H9 (cell line): ENCODE results near the gene PCNX2. TPM values are rescaled to one million over a fixed set of nuclear protein-coding genes. Genes with fewer than 3 reads are reported as not detected.

Experiments
- DNase-seq: peaks from one replicate; pipeline ENCODE4 v3.0.0-alpha.2; 2017
- H2AFZ ChIP-seq: one replicate; pipeline ENCODE4 v1.6.1; 2013; ENCODE audit warnings: mild to moderate bottlenecking, low read length, control low read depth, moderate library complexity
- H2AK5ac ChIP-seq: 2 replicates; pipeline ENCODE4 v1.6.1; 2013; ENCODE audit warnings: low read length, control low read depth, mixed read lengths; ENCODE audit not compliant: insufficient read length
- H2BK120ac ChIP-seq: one replicate; pipeline ENCODE4 v1.6.1; 2013; ENCODE audit warnings: low read depth, mild to moderate bottlenecking, low read length, control low read depth, inconsistent platforms; ENCODE audit not compliant: poor library complexity, severe bottlenecking
- H2BK12ac ChIP-seq: 2 replicates; pipeline ENCODE4 v1.6.1; 2013; ENCODE audit warnings: low read length, control low read depth, mixed read lengths, low read depth; ENCODE audit not compliant: insufficient read length
- H2BK15ac ChIP-seq: 2 replicates; pipeline ENCODE4 v1.6.1; 2013; ENCODE audit warnings: low read depth, low read length, control low read depth
- H2BK20ac ChIP-seq: one replicate; pipeline ENCODE4 v1.6.1; 2013; ENCODE audit warnings: low read depth, mild to moderate bottlenecking, low read length, control low read depth, inconsistent platforms; ENCODE audit not compliant: poor library complexity, severe bottlenecking
- H2BK5ac ChIP-seq: 2 replicates; pipeline ENCODE4 v1.6.1; 2013; ENCODE audit warnings: low read length, control low read depth, mixed read lengths; ENCODE audit not compliant: insufficient read length
- H3K14ac ChIP-seq: 2 replicates; pipeline ENCODE4 v1.6.1; 2013; ENCODE audit warnings: low read length, control low read depth; ENCODE audit not compliant: insufficient read depth
- H3K18ac ChIP-seq: 2 replicates; pipeline ENCODE4 v1.6.1; 2013; ENCODE audit warnings: low read depth, mild to moderate bottlenecking, mixed read lengths, low read length, control low read depth; ENCODE audit not compliant: insufficient read length
- H3K23ac ChIP-seq: 2 replicates; pipeline ENCODE4 v1.6.1; 2013; ENCODE audit warnings: low read length, control low read depth, mixed read lengths, low read depth; ENCODE audit not compliant: insufficient read length
- H3K23me2 ChIP-seq: 2 replicates; pipeline ENCODE4 v1.6.1; 2013; ENCODE audit warnings: low read depth, mild to moderate bottlenecking, mixed read lengths, low read length, control low read depth; ENCODE audit not compliant: insufficient read length, poor library complexity, severe bottlenecking
- H3K27ac ChIP-seq: 2 replicates; pipeline ENCODE4 v1.5.1; 2013; ENCODE audit warnings: low read length, control low read depth, mixed read lengths, low read depth; ENCODE audit not compliant: insufficient read length
- H3K27me3 ChIP-seq: 2 replicates; pipeline ENCODE4 v1.6.1; 2013; ENCODE audit warnings: low read length, control low read depth, inconsistent platforms; ENCODE audit not compliant: insufficient read depth
- H3K4ac ChIP-seq: 2 replicates; pipeline ENCODE4 v1.6.1; 2013; ENCODE audit warnings: low read depth, mild to moderate bottlenecking, control low read depth, inconsistent platforms, low read length, moderate library complexity
- H3K4me1 ChIP-seq: 2 replicates; pipeline ENCODE4 v1.6.1; 2013; ENCODE audit warnings: low read length, control low read depth, inconsistent platforms; ENCODE audit not compliant: insufficient read depth
- H3K4me2 ChIP-seq: 2 replicates; pipeline ENCODE4 v1.6.1; 2013; ENCODE audit warnings: low read length, control low read depth, mixed read lengths; ENCODE audit not compliant: insufficient read length, insufficient read depth
- H3K56ac ChIP-seq: 2 replicates; pipeline ENCODE4 v1.6.1; 2013; ENCODE audit warnings: low read depth, mild to moderate bottlenecking, mixed read lengths, low read length, control low read depth; ENCODE audit not compliant: insufficient read length
- H3K79me1 ChIP-seq: 2 replicates; pipeline ENCODE4 v1.6.1; 2013; ENCODE audit warnings: low read depth, mild to moderate bottlenecking, moderate library complexity, low read length, control low read depth, inconsistent platforms; ENCODE audit not compliant: insufficient read depth, poor library complexity, severe bottlenecking
- H3K79me2 ChIP-seq: 2 replicates; pipeline ENCODE4 v1.6.1; 2013; ENCODE audit warnings: low read length, control low read depth, inconsistent platforms; ENCODE audit not compliant: insufficient read depth
- H3K9ac ChIP-seq: 2 replicates; pipeline ENCODE4 v1.6.1; 2013; ENCODE audit warnings: low read length, control low read depth, mixed read lengths; ENCODE audit not compliant: insufficient read length; ENCODE audit errors: extremely low read depth
- H3K9me3 ChIP-seq: one replicate; pipeline ENCODE4 v1.6.1; 2013; ENCODE audit warnings: low read depth, low read length, inconsistent platforms; ENCODE audit not compliant: control insufficient read depth
- H3T11ph ChIP-seq: one replicate; pipeline ENCODE4 v1.6.1; 2013; ENCODE audit warnings: mild to moderate bottlenecking, low read length, control low read depth, inconsistent platforms
- H4K20me1 ChIP-seq: one replicate; pipeline ENCODE4 v1.6.1; 2013; ENCODE audit not compliant: control insufficient read depth, insufficient read length, insufficient read depth
- H4K5ac ChIP-seq: 2 replicates; pipeline ENCODE4 v1.6.1; 2013; ENCODE audit warnings: low read depth, mild to moderate bottlenecking, mixed read lengths, low read length, control low read depth; ENCODE audit not compliant: insufficient read length
- H4K8ac ChIP-seq: replicated peaks from 2 replicates; pipeline ENCODE4 v1.6.1; 2013; ENCODE audit warnings: low read length, control low read depth, mixed read lengths, low read depth; ENCODE audit not compliant: insufficient read length
- H4K91ac ChIP-seq: 2 replicates; pipeline ENCODE4 v1.6.1; 2013; ENCODE audit warnings: low read depth, mild to moderate bottlenecking, moderate library complexity, mixed read lengths, low read length, control low read depth; ENCODE audit not compliant: insufficient read length
- H3K27ac Mint-ChIP-seq, 3 experiments: 2 replicates in 2 of 3; 3 replicates in 1 of 3; pipeline ENCODE4 v1.8.0; 2020 to 2021; ENCODE audit warnings: mixed read lengths in 3 of 3, mild to moderate bottlenecking in 1 of 3, moderate library complexity in 1 of 3
- H3K27me3 Mint-ChIP-seq: 2 replicates; pipeline ENCODE4 v1.8.0; 2021; ENCODE audit warnings: low read depth, mild to moderate bottlenecking, moderate library complexity, mixed read lengths
- H3K36me3 Mint-ChIP-seq, 3 experiments: 2 replicates in 2 of 3; 3 replicates in 1 of 3; pipeline ENCODE4 v1.8.0; 2020 to 2021; ENCODE audit warnings: low read depth in 3 of 3, mixed read lengths in 3 of 3; ENCODE audit not compliant: insufficient read depth in 1 of 3
- H3K4me1 Mint-ChIP-seq, 2 experiments: 2 replicates each; pipeline ENCODE4 v1.8.0; 2020; ENCODE audit warnings: mixed read lengths in 2 of 2
- H3K4me3 Mint-ChIP-seq, 2 experiments: 2 replicates in 1 of 2; 3 replicates in 1 of 2; pipeline ENCODE4 v1.8.0; 2020 to 2021; ENCODE audit warnings: mild to moderate bottlenecking in 2 of 2, mixed read lengths in 2 of 2, moderate library complexity in 1 of 2
- H3K9me3 Mint-ChIP-seq, 2 experiments: 2 replicates in 1 of 2; 3 replicates in 1 of 2; pipeline ENCODE4 v1.8.0; 2020; ENCODE audit warnings: mild to moderate bottlenecking in 2 of 2, mixed read lengths in 2 of 2, moderate library complexity in 1 of 2
- WGBS: extraction: QIAGEN DNeasy Blood & Tissue Kit; methylation state at CpG from one replicate; pipeline ENCODE4 v1.1.7; 2013; ENCODE audit warnings: missing lambda C conversion rate, low lambda C conversion rate, mixed read lengths; ENCODE audit not compliant: insufficient read length; ENCODE audit errors: extremely low coverage; 5-methylcytosine and 5-hydroxymethylcytosine counted together
- total RNA-seq: library from RNA; stranded (reverse); gene quantifications from 2 replicates; pipeline ENCODE4 v1.2.1, GENCODE V29; 2021
- TF ChIP-seq, protein P1 (sequence below): fragments of 200-600 bp; sonication (generic); conservative IDR thresholded peaks from 3 replicates; pipeline ENCODE4 v1.8.0; 2021; ENCODE audit warnings: antibody characterized with exemption, mild to moderate bottlenecking

PCNX2 gene
- total RNA-seq, 1 experiment from 2014 or later, result 45.1 TPM

DNA sequence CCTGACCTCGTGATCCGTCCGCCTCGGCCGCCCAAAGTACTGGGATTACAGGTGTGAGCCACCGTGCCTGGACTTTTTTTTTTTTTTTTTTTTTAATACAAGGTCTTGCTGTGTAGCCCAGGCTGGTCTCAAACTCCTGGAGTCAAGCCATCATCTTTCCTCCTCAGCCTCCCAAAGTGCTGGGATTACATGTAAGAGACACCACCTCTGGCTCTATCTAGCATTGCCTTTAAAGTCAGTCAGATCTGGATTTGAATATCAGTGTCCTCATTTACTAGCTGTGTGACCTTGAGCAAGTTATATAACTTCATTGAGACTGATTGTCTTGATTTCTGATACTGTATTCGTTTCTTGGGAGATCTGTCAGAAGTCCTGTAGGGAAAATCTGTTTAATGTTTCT is 38.6 kb upstream of the PCNX2 start:
- Histone ChIP-seq H3K27ac (no peak overlapping the region), H2AK5ac (no peak overlapping the region), H3K23me2 (no peaks in the 10 kb centered on the region), H3K14ac (no peak overlapping the region), H2AFZ (no peak overlapping the region), H3K79me2 (peaks cover 19% of the 10 kb centered on the region; the same call in 1 of the 2 replicates), H4K20me1 (no peaks in the 10 kb centered on the region), H3K23ac (no peak overlapping the region), H2BK20ac (no peak overlapping the region), H3K79me1 (no peaks in the 10 kb centered on the region), H3K4ac (no peak overlapping the region), H3T11ph (no peak overlapping the region), H3K9ac (no peak overlapping the region), H3K4me2 (no peak overlapping the region), H4K5ac (no peak overlapping the region), H3K4me1 (peaks cover 8% of the 10 kb centered on the region; the same call in 1 of the 2 replicates), H4K91ac (no peak overlapping the region), H3K27me3 (no peaks in the 10 kb centered on the region), H3K9me3 (no peaks in the 10 kb centered on the region), H2BK12ac (no peak overlapping the region), H2BK15ac (no peak overlapping the region), H3K56ac (no peak overlapping the region), H3K18ac (no peak overlapping the region), H2BK120ac (no peak overlapping the region), H4K8ac (no peak overlapping the region), H2BK5ac (no peak overlapping the region)
- H3K4me3 Mint-ChIP-seq, result no peak overlapping the region
- H3K4me1 Mint-ChIP-seq, result peaks cover 32 to 43% of the 10 kb centered on the region in 2 experiments
- TF ChIP-seq, protein P1, sequence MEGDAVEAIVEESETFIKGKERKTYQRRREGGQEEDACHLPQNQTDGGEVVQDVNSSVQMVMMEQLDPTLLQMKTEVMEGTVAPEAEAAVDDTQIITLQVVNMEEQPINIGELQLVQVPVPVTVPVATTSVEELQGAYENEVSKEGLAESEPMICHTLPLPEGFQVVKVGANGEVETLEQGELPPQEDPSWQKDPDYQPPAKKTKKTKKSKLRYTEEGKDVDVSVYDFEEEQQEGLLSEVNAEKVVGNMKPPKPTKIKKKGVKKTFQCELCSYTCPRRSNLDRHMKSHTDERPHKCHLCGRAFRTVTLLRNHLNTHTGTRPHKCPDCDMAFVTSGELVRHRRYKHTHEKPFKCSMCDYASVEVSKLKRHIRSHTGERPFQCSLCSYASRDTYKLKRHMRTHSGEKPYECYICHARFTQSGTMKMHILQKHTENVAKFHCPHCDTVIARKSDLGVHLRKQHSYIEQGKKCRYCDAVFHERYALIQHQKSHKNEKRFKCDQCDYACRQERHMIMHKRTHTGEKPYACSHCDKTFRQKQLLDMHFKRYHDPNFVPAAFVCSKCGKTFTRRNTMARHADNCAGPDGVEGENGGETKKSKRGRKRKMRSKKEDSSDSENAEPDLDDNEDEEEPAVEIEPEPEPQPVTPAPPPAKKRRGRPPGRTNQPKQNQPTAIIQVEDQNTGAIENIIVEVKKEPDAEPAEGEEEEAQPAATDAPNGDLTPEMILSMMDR, result no peak
- peaks cover 3% of the 10 kb centered on the region for H3K27me3 Mint-ChIP-seq
- H3K36me3 Mint-ChIP-seq, result no peaks in the 10 kb centered on the region; a peak in 2 of 7 replicates
- no peak for DNase-seq
- WGBS, result no CpG with 5 or more reads among the region's 7 CpGs
- H3K27ac Mint-ChIP-seq, result no peak overlapping the region
- 0 out of 5 replicates have a peak, but pooled peaks cover 0 to 1% of the 10 kb centered on the region in 2 experiments for H3K9me3 Mint-ChIP-seq
